ENCODE data around the gene FSHR. TPM values are rescaled to one million over a fixed set of nuclear protein-coding genes. Genes with fewer than 3 reads are reported as not detected.

Gene FSHR
- total and polyA plus RNA-seq, 2 of the 4 experiments (the other 2 are of a cell fraction): not detected

- intact Hi-C loops (cut with micrococcal nuclease) (no loop called here), dilution Hi-C loops (cut with HindIII; ENCODE audit: low sequenced_read_pairs, unreplicated experiment) (no loop called here), in situ Hi-C loops (cut with MboI; ENCODE audit: low sequenced_read_pairs) (no loop called here)
- Histone ChIP-seq H2BK120ac (ENCODE audit: low read depth, low read length) (no peak overlapping the region), H3K4me2 (ENCODE audit: low read depth, low read length) (no peak overlapping the region), H4K8ac (ENCODE audit: low read depth in 2 of 2, low read length in 2 of 2) (no peak overlapping the region), H4K91ac (ENCODE audit: insufficient read depth, low read depth, low read length) (no peak overlapping the region), H3K9me3 (ENCODE audit: control insufficient read depth, insufficient read depth, low read length) (peaks cover 8% of the 10 kb centered on the region), H3K18ac (ENCODE audit: low read depth, low read length) (no peak overlapping the region), H4K20me1 (ENCODE audit: insufficient read depth, low read length) (no peaks in the 10 kb centered on the region), H3K79me1 (ENCODE audit: low read depth in 1 of 2, low read length in 2 of 2) (no peaks in the 10 kb centered on the region), H2BK20ac (ENCODE audit: low read depth, low read length) (no peak overlapping the region), H2AFZ (replicated peaks; ENCODE audit: low read length, poor library complexity) (no peak overlapping the region), H3K9me1 (ENCODE audit: insufficient read depth, low read length) (no peaks in the 10 kb centered on the region), H3K4me3 (ENCODE audit: insufficient read depth, low read depth, low read length) (no peak overlapping the region), H3K23ac (ENCODE audit: low read depth, low read length) (no peak overlapping the region), H3K14ac (replicated peaks; ENCODE audit: low read depth, low read length) (no peak overlapping the region), H3K4ac (ENCODE audit: low read depth, low read length) (no peak overlapping the region), H2AK5ac (ENCODE audit: low read depth, low read length) (no peak overlapping the region), H2AK9ac (replicated peaks; ENCODE audit: low read depth, low read length, poor library complexity) (no peak overlapping the region), H4K5ac (ENCODE audit: low read depth, low read length) (no peak overlapping the region), H2BK15ac (ENCODE audit: low read depth, low read length) (no peak overlapping the region), H3K4me1 (ENCODE audit: control insufficient read depth, insufficient read depth, low read length) (no peaks in the 10 kb centered on the region), H3K27ac (ENCODE audit: insufficient read depth, low read length) (no peak overlapping the region), H3K27me3 (ENCODE audit: control insufficient read depth, insufficient read depth, low read length) (no peaks in the 10 kb centered on the region), H3K9ac (ENCODE audit: low read depth, low read length) (no peak overlapping the region), H3K56ac (ENCODE audit: extremely low read depth, insufficient read depth, low read length) (no peak overlapping the region), H3K36me3 (ENCODE audit: control insufficient read depth, insufficient read depth, low read length) (no peaks in the 10 kb centered on the region), H2BK5ac (ENCODE audit: low read depth, low read length, poor library complexity, severe bottlenecking) (no peak overlapping the region)
- no CpG with 5 or more reads among the region's 1 CpG for WGBS, 2 experiments (ENCODE audit: extremely low coverage in 2 of 2, insufficient read length in 1 of 2)
- no TSS peak for BruUV-seq (replicated peaks)
- TF ChIP-seq FOS (IDR thresholded peaks at IDR 0.05; ENCODE audit: low read depth, low read length) (no peak), ELK1 (IDR thresholded peaks at IDR 0.05; ENCODE audit: borderline replicate concordance, low read depth, low read length) (no peak)
- ChIA-PET CTCF (no interaction called here), POLR2A (ENCODE audit: unreplicated experiment) (no interaction called here)
- DNase-seq: no peak
- no peak for ATAC-seq (ENCODE audit: low read depth)
These were observed 10.4 kb upstream of the FSHR start for GRCh38 chr2:49164729-49165128.

All from IMR-90 (cell line).